Kidney epithelial cell (primary cell): Measurements from ENCODE around the gene ARAP2. TPM values are rescaled to one million over a fixed set of nuclear protein-coding genes. Genes with fewer than 3 reads are reported as not detected.
"Not testable (repeated sequence)": the region's sequence is repeated elsewhere in the genome, so short reads cannot be mapped to it uniquely, and the experiment has no call there.

Experiments used
- DNase-seq: peaks from one replicate; pipeline ENCODE4 v3.0.0-alpha.2; 2010; ENCODE audit warnings: low read depth
- H3K27me3 ChIP-seq: 2 replicates; pipeline ENCODE4 v1.6.0; 2011; ENCODE audit warnings: low read length; ENCODE audit not compliant: control insufficient read depth, insufficient read depth
- H3K36me3 ChIP-seq: 2 replicates; pipeline ENCODE4 v1.5.1; 2011; ENCODE audit warnings: low read length; ENCODE audit not compliant: control insufficient read depth, insufficient read depth
- H3K4me3 ChIP-seq: 2 replicates; pipeline ENCODE4 v1.5.1; 2011; ENCODE audit warnings: low read depth, mild to moderate bottlenecking, control low read depth, low read length
- CTCF ChIP-seq: IDR thresholded peaks from 2 replicates; pipeline ENCODE4 v1.5.1; 2011; ENCODE audit warnings: mild to moderate bottlenecking, moderate library complexity, low read length, control low read depth, inconsistent platforms; ENCODE audit not compliant: insufficient read depth, poor library complexity, severe bottlenecking
- total RNA-seq: library from RNA; depleted of rRNA; stranded (reverse); fragments of >200 nt; gene quantifications from 2 replicates; pipeline ENCODE4 v1.2.3, GENCODE V29; 2015

ARAP2 gene
- total RNA-seq, 1 donor from 2014 or later: 14.4 TPM

- no peak for DNase-seq
- H3K36me3 ChIP-seq: no peaks in the 10 kb centered on the region
- H3K4me3 ChIP-seq: no peak overlapping the region
- no peak for TF ChIP-seq CTCF
- H3K27me3 ChIP-seq: no peaks in the 10 kb centered on the region
These were observed 51.4 kb downstream of the ARAP2 start for GRCh38 chr4:36192922-36193321.

- H3K4me3 ChIP-seq: no peak overlapping the region
- no peak for DNase-seq
- TF ChIP-seq CTCF: no peak
- no peaks in the 10 kb centered on the region for H3K27me3 ChIP-seq
- peaks cover 1% of the 10 kb centered on the region for H3K36me3 ChIP-seq
These were observed 54.6 kb downstream of the ARAP2 start for GRCh38 chr4:36189511-36190226.

- Histone ChIP-seq H3K36me3 (peaks cover 1% of the 10 kb centered on the region), H3K27me3 (no peaks in the 10 kb centered on the region), H3K4me3 (no peak overlapping the region)
- no peak for DNase-seq
- TF ChIP-seq CTCF: peak; percentile 65
These were observed 56.5 kb downstream of the ARAP2 start for GRCh38 chr4:36187723-36188333.

GRCh38 chr4:36183665-36184393 is 60.5 kb downstream of the ARAP2 start:
- no peak for TF ChIP-seq CTCF

GRCh38 chr4:36183232-36183631 is 61.1 kb downstream of the ARAP2 start:
- no peak for TF ChIP-seq CTCF
- H3K27me3 ChIP-seq: no peaks in the 10 kb centered on the region
- DNase-seq: no peak
- no peak overlapping the region for H3K4me3 ChIP-seq
- H3K36me3 ChIP-seq: peaks cover 1% of the 10 kb centered on the region

More at GRCh38 chr4:36183665-36184393, 60.5 kb downstream of the ARAP2 start:
- no peak for DNase-seq
- H3K27me3 ChIP-seq: no peaks in the 10 kb centered on the region
- H3K4me3 ChIP-seq: no peak overlapping the region
- peaks cover 1% of the 10 kb centered on the region for H3K36me3 ChIP-seq

- H3K36me3 ChIP-seq, H3K4me3 ChIP-seq, DNase-seq, H3K27me3 ChIP-seq: not testable (repeated sequence)
These were observed 62.0 kb downstream of the ARAP2 start for GRCh38 chr4:36182315-36182714.
